Left ventricle myocardium inferior (tissue), 1 donor: ENCODE results near the gene ALPI. TPM values are rescaled to one million over a fixed set of nuclear protein-coding genes. Genes with fewer than 3 reads are reported as not detected.

Experiments
- DNase-seq: peaks from one replicate; pipeline ENCODE4 v3.0.0-alpha.2; 2020
- H3K27ac ChIP-seq: fragments of 200-600 bp; replicated peaks from 2 replicates; pipeline ENCODE4 v1.8.0; 2021
- H3K27me3 ChIP-seq: fragments of 200-600 bp; 2 replicates; pipeline ENCODE4 v1.8.0; 2021; ENCODE audit warnings: low read depth
- H3K36me3 ChIP-seq: fragments of 200-600 bp; 2 replicates; pipeline ENCODE4 v1.8.0; 2021
- H3K4me1 ChIP-seq: fragments of 200-600 bp; 2 replicates; pipeline ENCODE4 v1.8.0; 2021
- H3K4me3 ChIP-seq: fragments of 200-600 bp; 2 replicates; pipeline ENCODE4 v1.8.0; 2021; ENCODE audit warnings: mild to moderate bottlenecking, moderate library complexity
- H3K9me3 ChIP-seq: fragments of 200-600 bp; replicated peaks from 2 replicates; pipeline ENCODE4 v1.8.0; 2021
- intact Hi-C: fragments of 100-400 bp; cut with micrococcal nuclease; formaldehyde crosslinking; loops from one replicate; pipeline ENCODE4 v1.11.0; 2022
- total RNA-seq: library from RNA; stranded (reverse); fragmentation: NEBNext Ultra II Directional; extraction: Animal tissue kit (Norgen Biotek cat#: 25700); gene quantifications from one replicate; pipeline ENCODE4 v1.2.1, GENCODE V29; 2021
- TF ChIP-seq, protein P1 (sequence below): fragments of 200-600 bp; IDR thresholded peaks from 2 replicates; pipeline ENCODE4 v1.8.0; 2021; ENCODE audit warnings: antibody characterized with exemption, mild to moderate bottlenecking, borderline replicate concordance
- donor health status: DM: no; HTN: yes; CAD: no; lungs with severe emphysema.

ALPI gene
- total RNA-seq, 1 donor from 2014 or later: not detected

DNA sequence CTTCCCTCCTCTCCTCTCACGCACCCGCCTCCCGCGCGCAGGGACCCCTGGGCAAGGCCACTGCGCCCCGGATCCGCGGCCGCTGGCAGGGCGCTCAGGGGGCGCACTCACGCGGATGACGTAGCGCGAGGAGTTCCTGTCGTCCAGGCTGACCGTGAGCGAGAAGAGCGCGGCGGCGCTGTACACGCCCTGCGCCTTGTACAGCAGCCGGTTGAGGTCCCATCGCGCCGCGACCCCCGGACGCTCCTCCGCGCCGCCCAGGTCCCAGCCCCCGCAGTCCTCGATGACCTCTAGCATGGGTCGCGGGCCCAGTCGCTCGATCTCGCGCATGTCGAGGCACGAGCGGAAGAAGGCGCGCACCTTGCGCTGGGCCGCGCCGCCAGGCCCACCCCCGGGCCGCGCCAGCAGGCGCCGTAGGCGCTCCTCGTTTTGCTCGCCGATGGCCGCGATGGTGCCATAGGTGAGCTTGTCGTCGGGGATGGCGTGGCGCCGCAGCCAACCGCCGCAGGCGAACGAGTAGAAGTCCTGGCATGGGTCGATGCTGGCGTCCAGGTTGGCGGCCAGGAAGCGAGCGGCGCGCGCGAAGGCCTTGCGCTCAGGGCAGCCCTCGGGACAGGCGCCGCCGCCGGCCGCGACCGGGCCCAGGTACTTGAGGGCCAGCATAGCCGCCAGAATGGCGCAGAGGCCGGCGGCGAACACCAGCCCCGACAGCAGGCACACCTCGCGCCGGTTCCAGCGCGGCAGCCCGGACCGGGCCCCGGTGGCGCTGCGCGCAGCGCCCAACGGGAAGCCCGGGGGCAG lies 30.0 kb downstream of the ALPI start:
- peak; percentile 7 for DNase-seq
- Histone ChIP-seq H3K27ac (no peak overlapping the region), H3K9me3 (no peaks in the 10 kb centered on the region), H3K36me3 (no peaks in the 10 kb centered on the region), H3K4me1 (peaks cover 19% of the 10 kb centered on the region), H3K4me3 (peak overlapping the region; percentile 25), H3K27me3 (peaks cover 100% of the 10 kb centered on the region)
- intact Hi-C loops: no loop called here
- TF ChIP-seq, protein P1, sequence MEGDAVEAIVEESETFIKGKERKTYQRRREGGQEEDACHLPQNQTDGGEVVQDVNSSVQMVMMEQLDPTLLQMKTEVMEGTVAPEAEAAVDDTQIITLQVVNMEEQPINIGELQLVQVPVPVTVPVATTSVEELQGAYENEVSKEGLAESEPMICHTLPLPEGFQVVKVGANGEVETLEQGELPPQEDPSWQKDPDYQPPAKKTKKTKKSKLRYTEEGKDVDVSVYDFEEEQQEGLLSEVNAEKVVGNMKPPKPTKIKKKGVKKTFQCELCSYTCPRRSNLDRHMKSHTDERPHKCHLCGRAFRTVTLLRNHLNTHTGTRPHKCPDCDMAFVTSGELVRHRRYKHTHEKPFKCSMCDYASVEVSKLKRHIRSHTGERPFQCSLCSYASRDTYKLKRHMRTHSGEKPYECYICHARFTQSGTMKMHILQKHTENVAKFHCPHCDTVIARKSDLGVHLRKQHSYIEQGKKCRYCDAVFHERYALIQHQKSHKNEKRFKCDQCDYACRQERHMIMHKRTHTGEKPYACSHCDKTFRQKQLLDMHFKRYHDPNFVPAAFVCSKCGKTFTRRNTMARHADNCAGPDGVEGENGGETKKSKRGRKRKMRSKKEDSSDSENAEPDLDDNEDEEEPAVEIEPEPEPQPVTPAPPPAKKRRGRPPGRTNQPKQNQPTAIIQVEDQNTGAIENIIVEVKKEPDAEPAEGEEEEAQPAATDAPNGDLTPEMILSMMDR: no peak

DNA sequence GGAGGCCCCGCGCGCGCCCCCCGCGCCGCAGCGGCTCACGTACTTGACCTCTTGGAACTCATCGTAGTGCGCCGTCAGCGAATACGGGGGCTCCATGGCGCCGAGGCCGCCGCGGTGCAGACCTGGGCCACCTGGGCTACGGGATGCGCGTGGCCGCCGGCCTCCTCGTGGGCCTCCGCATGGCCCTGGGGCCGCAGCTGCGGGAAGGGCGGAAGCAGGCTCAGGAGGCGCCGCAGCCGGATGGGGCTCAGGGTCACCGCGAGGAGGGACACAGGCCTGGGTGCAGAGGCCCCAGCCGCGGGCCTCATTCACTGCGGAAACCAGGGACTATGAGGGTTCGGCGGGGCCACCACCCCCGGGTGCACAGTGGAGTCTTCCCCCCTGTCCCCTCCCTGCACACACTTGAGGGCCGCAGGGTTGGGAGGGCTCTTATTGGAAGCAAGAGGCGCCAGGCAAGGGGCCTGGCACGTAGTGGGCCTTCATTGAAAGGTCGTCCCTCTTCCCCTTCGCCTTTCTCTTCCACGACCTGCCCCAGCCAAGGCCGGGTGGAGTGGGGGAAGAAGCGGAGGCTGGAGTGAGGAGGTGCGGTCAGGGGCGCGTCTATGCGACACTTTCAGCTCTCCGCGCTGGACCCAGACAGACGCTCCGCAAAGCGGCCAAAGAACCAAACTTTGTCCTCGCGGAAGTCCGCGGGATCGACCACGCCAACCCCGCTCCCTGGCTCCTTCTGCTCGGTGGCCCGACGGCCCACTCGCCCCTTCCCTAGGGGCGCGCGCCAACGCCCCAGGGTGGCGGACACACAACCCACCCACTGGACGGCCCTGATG lies 30.8 kb downstream of the ALPI start:
- Histone ChIP-seq H3K36me3 (no peaks in the 10 kb centered on the region), H3K27ac (no peak overlapping the region), H3K9me3 (no peaks in the 10 kb centered on the region), H3K27me3 (peaks cover 98% of the 10 kb centered on the region), H3K4me3 (peak overlapping the region; percentile 43), H3K4me1 (peaks cover 19% of the 10 kb centered on the region)
- TF ChIP-seq, protein P1: no peak
- peak; percentile 9 for DNase-seq
- intact Hi-C loops: no loop called here

DNA sequence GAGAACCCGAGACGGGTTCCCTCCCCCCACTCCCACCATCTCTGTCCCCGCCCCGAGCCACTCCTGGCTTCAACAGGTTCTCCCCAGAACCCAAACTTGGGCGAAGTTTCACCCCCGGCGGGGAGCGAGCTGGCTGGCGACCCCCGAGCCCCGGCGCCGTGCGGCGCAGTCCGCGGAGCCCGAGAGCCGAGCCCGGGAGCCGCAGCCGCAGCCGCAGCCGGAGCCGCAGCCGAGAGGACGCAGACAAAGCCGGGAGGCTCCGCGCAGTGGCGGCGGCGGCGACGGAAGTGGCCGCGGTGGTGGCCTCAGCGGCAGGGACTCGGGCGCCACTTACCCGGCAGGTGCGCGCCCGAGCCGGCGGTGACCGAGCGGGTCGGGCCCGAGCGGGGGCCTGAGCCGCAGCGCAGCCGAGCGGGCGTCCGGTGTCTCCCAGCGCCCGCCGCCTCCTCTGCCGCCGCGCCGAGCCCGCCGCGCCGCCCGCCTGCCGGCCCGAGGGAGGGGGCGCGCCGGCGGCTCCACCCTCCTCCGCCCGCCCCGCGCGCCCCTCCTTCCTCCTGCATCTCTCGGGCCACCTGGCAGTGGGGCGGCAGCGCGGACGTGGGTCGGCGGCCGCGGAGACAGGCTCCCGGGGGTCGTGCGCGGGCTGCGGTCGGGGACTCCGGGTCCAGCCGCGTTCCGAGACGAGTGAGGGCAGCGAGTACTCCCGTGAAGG lies 31.6 kb downstream of the ALPI start, which contains the start of gene ECEL1:
TSS of gene ECEL1 (minus strand) at position 450 of the 712 bp plus-strand sequence. CDS start 1,181 bp downstream, outside the sequence.
- intact Hi-C loops: no loop called here

DNA sequence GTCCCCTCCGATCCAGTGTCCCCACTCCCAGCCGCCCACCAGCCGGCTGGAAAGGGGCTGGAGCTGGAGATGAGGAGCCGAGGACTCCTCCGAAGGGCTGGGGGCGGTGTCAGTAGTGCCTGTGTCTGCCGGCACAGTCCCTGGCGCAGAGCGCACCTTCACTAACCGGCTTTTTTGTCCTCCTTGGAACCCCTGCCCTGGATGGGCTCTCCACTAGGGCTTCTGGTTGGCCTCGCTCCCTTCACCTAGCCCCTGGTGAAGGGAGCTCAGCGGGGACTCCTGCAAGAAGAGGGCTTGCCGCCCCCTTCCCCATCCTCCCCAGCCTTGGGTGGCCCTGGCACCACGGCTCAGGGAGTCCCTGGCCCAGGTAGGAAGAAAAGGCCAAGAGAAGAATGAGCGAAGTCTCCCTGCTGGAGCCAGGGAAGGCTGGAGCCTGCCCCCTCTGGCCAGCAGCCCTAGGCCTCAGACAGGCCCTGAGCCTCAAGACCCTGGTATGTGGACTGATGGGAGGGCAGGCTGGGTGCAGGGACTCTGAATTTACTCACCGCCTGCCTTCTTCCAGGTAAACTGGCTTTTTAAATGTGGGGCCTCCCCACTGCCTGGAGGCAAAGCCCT lies 32.3 kb downstream of the ALPI start:
- no peak overlapping the region for H3K27ac ChIP-seq
- peak; percentile 7 for DNase-seq
- TF ChIP-seq, protein P1: no peak

More for the DNA sequence above, 31.6 kb downstream of the ALPI start, which contains the start of gene ECEL1:
- H3K36me3 ChIP-seq: no peaks in the 10 kb centered on the region
- H3K27me3 ChIP-seq: peaks cover 90% of the 10 kb centered on the region
- peaks cover 19% of the 10 kb centered on the region for H3K4me1 ChIP-seq
- H3K27ac ChIP-seq: no peak within 1 kb of the TSS
- TF ChIP-seq, protein P1: no peak
- H3K9me3 ChIP-seq: no peaks in the 10 kb centered on the region
- peak within 1 kb of the TSS; percentile 43 for H3K4me3 ChIP-seq
- DNase-seq: peak; percentile 6

DNA sequence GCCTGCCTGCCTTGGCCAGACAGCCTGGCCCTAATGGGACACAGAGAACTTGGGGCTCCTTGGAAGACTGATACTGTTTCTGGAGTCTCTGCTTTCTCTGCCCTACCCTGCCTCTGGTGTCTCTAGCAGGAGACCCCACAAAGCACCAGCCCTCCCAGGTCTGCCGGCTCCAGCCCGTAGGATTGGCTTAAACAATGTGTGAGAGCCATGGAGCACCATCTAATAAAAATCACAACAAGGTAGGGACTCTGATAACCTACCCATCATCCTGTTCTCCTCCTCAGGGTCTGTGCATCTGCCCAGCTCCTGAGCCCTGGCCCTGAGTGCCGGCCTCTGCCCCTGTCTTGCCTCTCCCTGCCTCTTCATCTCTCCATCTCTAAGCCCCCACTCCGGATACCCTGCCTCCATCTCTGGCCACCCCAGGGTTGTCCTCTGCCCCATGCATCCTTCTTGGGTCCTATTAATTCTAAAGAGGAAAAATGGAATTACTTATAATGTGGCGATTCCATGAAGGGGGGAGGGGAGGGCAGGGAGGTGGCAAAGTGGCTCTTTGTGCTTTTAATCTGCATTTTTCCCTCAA lies 32.9 kb downstream of the ALPI start:
- no peaks in the 10 kb centered on the region for H3K36me3 ChIP-seq
- H3K4me1 ChIP-seq: peaks cover 19% of the 10 kb centered on the region
- peaks cover 78% of the 10 kb centered on the region for H3K27me3 ChIP-seq
- DNase-seq: peak; percentile 2
- TF ChIP-seq, protein P1: no peak
- H3K27ac ChIP-seq: no peak overlapping the region
- no peak overlapping the region for H3K4me3 ChIP-seq
- intact Hi-C loops: no loop called here
- H3K9me3 ChIP-seq: no peaks in the 10 kb centered on the region

More for the DNA sequence above, 32.3 kb downstream of the ALPI start:
- no peaks in the 10 kb centered on the region for H3K36me3 ChIP-seq
- H3K9me3 ChIP-seq: no peaks in the 10 kb centered on the region
- peaks cover 84% of the 10 kb centered on the region for H3K27me3 ChIP-seq
- H3K4me1 ChIP-seq: peaks cover 19% of the 10 kb centered on the region
- intact Hi-C loops: no loop called here
- H3K4me3 ChIP-seq: no peak overlapping the region
